ENCODE measurements around the gene PGGHG.

- TF ChIP-seq, protein P1, sequence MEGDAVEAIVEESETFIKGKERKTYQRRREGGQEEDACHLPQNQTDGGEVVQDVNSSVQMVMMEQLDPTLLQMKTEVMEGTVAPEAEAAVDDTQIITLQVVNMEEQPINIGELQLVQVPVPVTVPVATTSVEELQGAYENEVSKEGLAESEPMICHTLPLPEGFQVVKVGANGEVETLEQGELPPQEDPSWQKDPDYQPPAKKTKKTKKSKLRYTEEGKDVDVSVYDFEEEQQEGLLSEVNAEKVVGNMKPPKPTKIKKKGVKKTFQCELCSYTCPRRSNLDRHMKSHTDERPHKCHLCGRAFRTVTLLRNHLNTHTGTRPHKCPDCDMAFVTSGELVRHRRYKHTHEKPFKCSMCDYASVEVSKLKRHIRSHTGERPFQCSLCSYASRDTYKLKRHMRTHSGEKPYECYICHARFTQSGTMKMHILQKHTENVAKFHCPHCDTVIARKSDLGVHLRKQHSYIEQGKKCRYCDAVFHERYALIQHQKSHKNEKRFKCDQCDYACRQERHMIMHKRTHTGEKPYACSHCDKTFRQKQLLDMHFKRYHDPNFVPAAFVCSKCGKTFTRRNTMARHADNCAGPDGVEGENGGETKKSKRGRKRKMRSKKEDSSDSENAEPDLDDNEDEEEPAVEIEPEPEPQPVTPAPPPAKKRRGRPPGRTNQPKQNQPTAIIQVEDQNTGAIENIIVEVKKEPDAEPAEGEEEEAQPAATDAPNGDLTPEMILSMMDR (IDR thresholded peaks at IDR 0.05 in 8 of 11, conservative IDR thresholded peaks at IDR 0.05 in 3 of 11) = no peak
- TF ChIP-seq POLR2A (IDR thresholded peaks at IDR 0.05) (no peak), POLR2AphosphoS5 (IDR thresholded peaks at IDR 0.05) (no peak)
Observed at GRCh38 chr11:324156-324555, 35.2 kb downstream of the PGGHG start.

All from spleen (tissue), 7 donors.